GM21390 (cell line): Measurements from ENCODE around the gene FGF14.
"Not testable (repeated sequence)": the region's sequence is repeated elsewhere in the genome, so short reads cannot be mapped to it uniquely, and the experiment has no call there.

ENCODE experiments used
- ATAC-seq: cut with Tn5 transposase; IDR thresholded peaks from one replicate; pipeline ENCODE4 v1.9.1; 2021; ENCODE audit not compliant: unreplicated experiment

Gene FGF14

GRCh38 chr13:102139626-102140025 is 262.2 kb downstream of the FGF14 start:
- no peak for ATAC-seq

- no peak for ATAC-seq
Observed at GRCh38 chr13:102138635-102139190, 263.1 kb downstream of the FGF14 start.

GRCh38 chr13:102137904-102138303 is 263.9 kb downstream of the FGF14 start:
- ATAC-seq = not testable (repeated sequence)

GRCh38 chr13:102136735-102137296 is 265.0 kb downstream of the FGF14 start:
- no peak for ATAC-seq

GRCh38 chr13:102132777-102133295 is 269.0 kb downstream of the FGF14 start:
- ATAC-seq = no peak

GRCh38 chr13:102131246-102131645 is 270.6 kb downstream of the FGF14 start:
- no peak for ATAC-seq

- peak; percentile 70 for ATAC-seq
Observed at GRCh38 chr13:102128216-102128810, 273.5 kb downstream of the FGF14 start.

- ATAC-seq = no peak
Observed at GRCh38 chr13:102127153-102127552, 274.7 kb downstream of the FGF14 start.

GRCh38 chr13:102122147-102122546 is 279.7 kb downstream of the FGF14 start:
- no peak for ATAC-seq

GRCh38 chr13:102117175-102117831 is 284.5 kb downstream of the FGF14 start:
- ATAC-seq = no peak

GRCh38 chr13:102103469-102103868 is 298.4 kb downstream of the FGF14 start:
- ATAC-seq = no peak

- ATAC-seq = no peak
Observed at GRCh38 chr13:102100234-102100633, 301.6 kb downstream of the FGF14 start.

GRCh38 chr13:102097708-102098107 is 304.1 kb downstream of the FGF14 start:
- no peak for ATAC-seq

- ATAC-seq = not testable (repeated sequence)
Observed at GRCh38 chr13:102093288-102093687, 308.6 kb downstream of the FGF14 start.

GRCh38 chr13:102091231-102091630 is 310.6 kb downstream of the FGF14 start:
- no peak for ATAC-seq

- ATAC-seq = no peak
Observed at GRCh38 chr13:102090532-102090931, 311.3 kb downstream of the FGF14 start.

- no peak for ATAC-seq
Observed at GRCh38 chr13:102089722-102090121, 312.1 kb downstream of the FGF14 start.

- no peak for ATAC-seq
Observed at GRCh38 chr13:102089177-102089576, 312.7 kb downstream of the FGF14 start.

- ATAC-seq = no peak
Observed at GRCh38 chr13:102073251-102073650, 328.6 kb downstream of the FGF14 start.

GRCh38 chr13:102071711-102072110 is 330.1 kb downstream of the FGF14 start:
- ATAC-seq = no peak

GRCh38 chr13:102068323-102068722 is 333.5 kb downstream of the FGF14 start:
- not testable (repeated sequence) for ATAC-seq
